ENCODE measurements around the gene NAAA.
"Not testable (repeated sequence)": the region's sequence is repeated elsewhere in the genome, so short reads cannot be mapped to it uniquely, and the experiment has no call there.

Gene NAAA

GRCh38 chr4:75940692-75941253 lies at the start of gene NAAA:
NAAA (minus strand) TSS chr4:75941013; CDS start chr4:75940949, 64 bp downstream.
- H3K9me3 ChIP-seq (ENCODE audit: control insufficient read depth in 1 of 2, low read length in 2 of 2), result no peaks in the 10 kb centered on the region
- H3K4me1 ChIP-seq (ENCODE audit: control insufficient read depth in 1 of 2, insufficient read depth in 2 of 2, low read length in 2 of 2), result no peaks in the 10 kb centered on the region
- no peaks in the 10 kb centered on the region for H3K27me3 ChIP-seq (ENCODE audit: low read depth, low read length)
- H3K36me3 ChIP-seq (ENCODE audit: control insufficient read depth in 1 of 2, insufficient read depth in 2 of 2, low read length in 2 of 2), result peaks cover 0 to 3% of the 10 kb centered on the region in 2 donors
- H3K27ac ChIP-seq (ENCODE audit: low read length), result peak within 1 kb of the TSS; percentile 51
- peak within 1 kb of the TSS; percentile 79 to 97 for H3K4me3 ChIP-seq (ENCODE audit: low read depth in 1 of 2, low read length in 2 of 2)

- Histone ChIP-seq H3K27me3 (ENCODE audit: low read depth, low read length) (no peaks in the 10 kb centered on the region), H3K4me1 (ENCODE audit: control insufficient read depth in 1 of 2, insufficient read depth in 2 of 2, low read length in 2 of 2) (peaks cover 6 to 17% of the 10 kb centered on the region in 2 donors), H3K36me3 (ENCODE audit: control insufficient read depth in 1 of 2, insufficient read depth in 2 of 2, low read length in 2 of 2) (no peaks in the 10 kb centered on the region), H3K9me3 (ENCODE audit: control insufficient read depth in 1 of 2, low read length in 2 of 2) (no peaks in the 10 kb centered on the region), H3K27ac (ENCODE audit: low read length) (peak overlapping the region; percentile 77), H3K4me3 (ENCODE audit: low read depth in 1 of 2, low read length in 2 of 2) (peak overlapping the region; percentile 87 to 95)
These were observed 49.2 kb upstream of the NAAA start for GRCh38 chr4:75989846-75990528.

- H3K4me1 ChIP-seq (ENCODE audit: control insufficient read depth in 1 of 2, insufficient read depth in 2 of 2, low read length in 2 of 2), result peaks cover 6 to 13% of the 10 kb centered on the region in 2 donors
- no peaks in the 10 kb centered on the region for H3K27me3 ChIP-seq (ENCODE audit: low read depth, low read length)
These were observed 44.3 kb upstream of the NAAA start for GRCh38 chr4:75985116-75985515.

GRCh38 chr4:75980576-75980975 lies 39.8 kb upstream of the NAAA start:
- H3K9me3 ChIP-seq (ENCODE audit: control insufficient read depth in 1 of 2, low read length in 2 of 2), result peaks cover 0 to 2% of the 10 kb centered on the region in 2 donors
- H3K36me3 ChIP-seq (ENCODE audit: control insufficient read depth in 1 of 2, insufficient read depth in 2 of 2, low read length in 2 of 2), result peaks cover 36 to 50% of the 10 kb centered on the region in 2 donors
- no peaks in the 10 kb centered on the region for H3K27me3 ChIP-seq (ENCODE audit: low read depth, low read length)
- H3K27ac ChIP-seq (ENCODE audit: low read length), result no peak overlapping the region
- no peaks in the 10 kb centered on the region for H3K4me1 ChIP-seq (ENCODE audit: control insufficient read depth in 1 of 2, insufficient read depth in 2 of 2, low read length in 2 of 2)
- no peak overlapping the region for H3K4me3 ChIP-seq (ENCODE audit: low read depth in 1 of 2, low read length in 2 of 2)

More at GRCh38 chr4:75985116-75985515, 44.3 kb upstream of the NAAA start:
- no peak overlapping the region for H3K4me3 ChIP-seq (ENCODE audit: low read depth in 1 of 2, low read length in 2 of 2)
- H3K36me3 ChIP-seq (ENCODE audit: control insufficient read depth in 1 of 2, insufficient read depth in 2 of 2, low read length in 2 of 2), result peaks cover 13 to 14% of the 10 kb centered on the region in 2 donors
- H3K9me3 ChIP-seq (ENCODE audit: control insufficient read depth in 1 of 2, low read length in 2 of 2), result no peaks in the 10 kb centered on the region
- H3K27ac ChIP-seq (ENCODE audit: low read length), result no peak overlapping the region

- Histone ChIP-seq H3K4me1 (ENCODE audit: control insufficient read depth in 1 of 2, insufficient read depth in 2 of 2, low read length in 2 of 2) (no peaks in the 10 kb centered on the region), H3K27ac (ENCODE audit: low read length) (no peak overlapping the region), H3K9me3 (ENCODE audit: control insufficient read depth in 1 of 2, low read length in 2 of 2) (peaks cover 0 to 2% of the 10 kb centered on the region in 2 donors), H3K36me3 (ENCODE audit: control insufficient read depth in 1 of 2, insufficient read depth in 2 of 2, low read length in 2 of 2) (peaks cover 61 to 81% of the 10 kb centered on the region in 2 donors), H3K27me3 (ENCODE audit: low read depth, low read length) (no peaks in the 10 kb centered on the region), H3K4me3 (ENCODE audit: low read depth in 1 of 2, low read length in 2 of 2) (no peak overlapping the region)
These were observed 35.4 kb upstream of the NAAA start for GRCh38 chr4:75976177-75976576.

GRCh38 chr4:75973766-75974165 lies 33.0 kb upstream of the NAAA start:
- no peaks in the 10 kb centered on the region for H3K27me3 ChIP-seq (ENCODE audit: low read depth, low read length)
- no peak overlapping the region for H3K27ac ChIP-seq (ENCODE audit: low read length)
- peaks cover 0 to 2% of the 10 kb centered on the region in 2 donors for H3K9me3 ChIP-seq (ENCODE audit: control insufficient read depth in 1 of 2, low read length in 2 of 2)
- no peak overlapping the region for H3K4me3 ChIP-seq (ENCODE audit: low read depth in 1 of 2, low read length in 2 of 2)
- no peaks in the 10 kb centered on the region for H3K4me1 ChIP-seq (ENCODE audit: control insufficient read depth in 1 of 2, insufficient read depth in 2 of 2, low read length in 2 of 2)
- H3K36me3 ChIP-seq (ENCODE audit: control insufficient read depth in 1 of 2, insufficient read depth in 2 of 2, low read length in 2 of 2), result peaks cover 75 to 86% of the 10 kb centered on the region in 2 donors

- Histone ChIP-seq H3K27me3 (ENCODE audit: low read depth, low read length) (no peaks in the 10 kb centered on the region), H3K27ac (ENCODE audit: low read length) (no peak overlapping the region), H3K36me3 (ENCODE audit: control insufficient read depth in 1 of 2, insufficient read depth in 2 of 2, low read length in 2 of 2) (peaks cover 81 to 94% of the 10 kb centered on the region in 2 donors), H3K9me3 (ENCODE audit: control insufficient read depth in 1 of 2, low read length in 2 of 2) (peaks cover 0 to 2% of the 10 kb centered on the region in 2 donors), H3K4me1 (ENCODE audit: control insufficient read depth in 1 of 2, insufficient read depth in 2 of 2, low read length in 2 of 2) (no peaks in the 10 kb centered on the region), H3K4me3 (ENCODE audit: low read depth in 1 of 2, low read length in 2 of 2) (no peak overlapping the region)
These were observed 27.3 kb upstream of the NAAA start for GRCh38 chr4:75968084-75968483.

GRCh38 chr4:75963558-75963957 lies 22.7 kb upstream of the NAAA start:
- Histone ChIP-seq H3K9me3 (ENCODE audit: control insufficient read depth in 1 of 2, low read length in 2 of 2) (peaks cover 0 to 2% of the 10 kb centered on the region in 2 donors), H3K4me3 (ENCODE audit: low read depth in 1 of 2, low read length in 2 of 2) (no peak overlapping the region), H3K27ac (ENCODE audit: low read length) (no peak overlapping the region), H3K4me1 (ENCODE audit: control insufficient read depth in 1 of 2, insufficient read depth in 2 of 2, low read length in 2 of 2) (no peaks in the 10 kb centered on the region), H3K27me3 (ENCODE audit: low read depth, low read length) (no peaks in the 10 kb centered on the region), H3K36me3 (ENCODE audit: control insufficient read depth in 1 of 2, insufficient read depth in 2 of 2, low read length in 2 of 2) (peaks cover 68 to 86% of the 10 kb centered on the region in 2 donors)

- H3K27ac ChIP-seq (ENCODE audit: low read length); H3K4me1 ChIP-seq (ENCODE audit: control insufficient read depth in 1 of 2, insufficient read depth in 2 of 2, low read length in 2 of 2); H3K4me3 ChIP-seq (ENCODE audit: low read depth in 1 of 2, low read length in 2 of 2); H3K9me3 ChIP-seq (ENCODE audit: control insufficient read depth in 1 of 2, low read length in 2 of 2); H3K27me3 ChIP-seq (ENCODE audit: low read depth, low read length): not testable (repeated sequence)
- peaks cover 68 to 86% of the 10 kb centered on the region in 2 donors for H3K36me3 ChIP-seq (ENCODE audit: control insufficient read depth in 1 of 2, insufficient read depth in 2 of 2, low read length in 2 of 2)
These were observed 21.3 kb upstream of the NAAA start for GRCh38 chr4:75962072-75962471.

GRCh38 chr4:75958546-75958945 lies 17.7 kb upstream of the NAAA start:
- not testable (repeated sequence) for H3K9me3 ChIP-seq (ENCODE audit: control insufficient read depth in 1 of 2, low read length in 2 of 2); H3K4me1 ChIP-seq (ENCODE audit: control insufficient read depth in 1 of 2, insufficient read depth in 2 of 2, low read length in 2 of 2); H3K27ac ChIP-seq (ENCODE audit: low read length); H3K4me3 ChIP-seq (ENCODE audit: low read depth in 1 of 2, low read length in 2 of 2); H3K27me3 ChIP-seq (ENCODE audit: low read depth, low read length)
- H3K36me3 ChIP-seq (ENCODE audit: control insufficient read depth in 1 of 2, insufficient read depth in 2 of 2, low read length in 2 of 2), result peaks cover 63 to 79% of the 10 kb centered on the region in 2 donors

- not testable (repeated sequence) for H3K4me1 ChIP-seq (ENCODE audit: control insufficient read depth in 1 of 2, insufficient read depth in 2 of 2, low read length in 2 of 2); H3K27ac ChIP-seq (ENCODE audit: low read length); H3K4me3 ChIP-seq (ENCODE audit: low read depth in 1 of 2, low read length in 2 of 2); H3K27me3 ChIP-seq (ENCODE audit: low read depth, low read length); H3K9me3 ChIP-seq (ENCODE audit: control insufficient read depth in 1 of 2, low read length in 2 of 2)
- peaks cover 75 to 78% of the 10 kb centered on the region in 2 donors for H3K36me3 ChIP-seq (ENCODE audit: control insufficient read depth in 1 of 2, insufficient read depth in 2 of 2, low read length in 2 of 2)
These were observed 14.0 kb upstream of the NAAA start for GRCh38 chr4:75954811-75955210.

Measured in muscle layer of duodenum (tissue), 2 donors.